Measurements from ENCODE around the gene AATK. TPM values are rescaled to one million over a fixed set of nuclear protein-coding genes. Genes with fewer than 3 reads are reported as not detected.

AATK gene
- total RNA-seq, 2 donors from 2014 or later: 29.1 to 42.2 TPM

GRCh38 chr17:81182596-81182995, 16.6 kb upstream of the AATK start:
- 17 to 88% methylated on average over 1 to 5 of the region's 5 CpGs for WGBS, 2 donors
- TF ChIP-seq POLR2A (IDR thresholded peaks at IDR 0.05): no peak
- TF ChIP-seq, protein P1, sequence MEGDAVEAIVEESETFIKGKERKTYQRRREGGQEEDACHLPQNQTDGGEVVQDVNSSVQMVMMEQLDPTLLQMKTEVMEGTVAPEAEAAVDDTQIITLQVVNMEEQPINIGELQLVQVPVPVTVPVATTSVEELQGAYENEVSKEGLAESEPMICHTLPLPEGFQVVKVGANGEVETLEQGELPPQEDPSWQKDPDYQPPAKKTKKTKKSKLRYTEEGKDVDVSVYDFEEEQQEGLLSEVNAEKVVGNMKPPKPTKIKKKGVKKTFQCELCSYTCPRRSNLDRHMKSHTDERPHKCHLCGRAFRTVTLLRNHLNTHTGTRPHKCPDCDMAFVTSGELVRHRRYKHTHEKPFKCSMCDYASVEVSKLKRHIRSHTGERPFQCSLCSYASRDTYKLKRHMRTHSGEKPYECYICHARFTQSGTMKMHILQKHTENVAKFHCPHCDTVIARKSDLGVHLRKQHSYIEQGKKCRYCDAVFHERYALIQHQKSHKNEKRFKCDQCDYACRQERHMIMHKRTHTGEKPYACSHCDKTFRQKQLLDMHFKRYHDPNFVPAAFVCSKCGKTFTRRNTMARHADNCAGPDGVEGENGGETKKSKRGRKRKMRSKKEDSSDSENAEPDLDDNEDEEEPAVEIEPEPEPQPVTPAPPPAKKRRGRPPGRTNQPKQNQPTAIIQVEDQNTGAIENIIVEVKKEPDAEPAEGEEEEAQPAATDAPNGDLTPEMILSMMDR (IDR thresholded peaks at IDR 0.05): no peak
- DNase-seq: no peak
- no peak for ATAC-seq
- Histone ChIP-seq H3K4me3 (no peak overlapping the region), H3K27me3 (no peaks in the 10 kb centered on the region), H3K36me3 (replicated peaks in 1 of 2; ENCODE audit: insufficient read depth in 1 of 2, low read depth in 2 of 2) (no peaks in the 10 kb centered on the region), H3K4me1 (no peaks in the 10 kb centered on the region), H3K9me3 (no peaks in the 10 kb centered on the region), H3K27ac (no peak overlapping the region)
- intact Hi-C loops (cut with DNase I): no loop called here

DNA sequence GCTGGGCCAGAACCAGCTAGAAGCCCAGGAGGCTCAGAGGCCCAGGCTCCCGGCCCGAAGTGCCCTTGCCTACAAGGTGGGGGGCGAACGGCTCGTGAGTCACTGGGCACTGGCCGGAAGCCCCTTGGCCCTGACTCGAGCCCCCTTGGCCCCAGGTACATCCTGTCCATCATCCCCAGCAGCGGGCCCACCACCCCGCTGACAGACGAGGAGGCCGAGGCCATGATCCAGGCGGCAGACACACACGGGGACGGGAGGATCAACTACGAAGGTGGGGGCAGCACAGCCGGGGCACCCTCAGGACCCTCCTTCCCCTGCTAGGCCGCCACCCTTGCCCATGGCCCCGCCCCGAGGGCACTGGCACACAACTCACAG, 15.8 kb upstream of the AATK start:
- Histone ChIP-seq H3K36me3 (replicated peaks in 1 of 2; ENCODE audit: insufficient read depth in 1 of 2, low read depth in 2 of 2) (no peaks in the 10 kb centered on the region), H3K9me3 (no peaks in the 10 kb centered on the region), H3K27me3 (no peaks in the 10 kb centered on the region), H3K27ac (no peak overlapping the region), H3K4me3 (no peak overlapping the region), H3K4me1 (no peaks in the 10 kb centered on the region)
- ATAC-seq (no peak), DNase-seq (no peak)
- WGBS, 2 donors: 96% methylated on average over 19 of the region's 19 CpGs; no CpG with 5 or more reads in 1 of the 2 donors
- TF ChIP-seq POLR2A (IDR thresholded peaks at IDR 0.05): no peak
- TF ChIP-seq, protein P1 (IDR thresholded peaks at IDR 0.05): no peak
- intact Hi-C loops (cut with DNase I): no loop called here

GRCh38 chr17:81180836-81181810, 15.1 kb upstream of the AATK start:
- no peak for ATAC-seq
- Histone ChIP-seq H3K36me3 (replicated peaks in 1 of 2; ENCODE audit: insufficient read depth in 1 of 2, low read depth in 2 of 2) (no peaks in the 10 kb centered on the region), H3K9me3 (no peaks in the 10 kb centered on the region), H3K4me3 (no peak overlapping the region), H3K4me1 (no peaks in the 10 kb centered on the region), H3K27ac (no peak overlapping the region), H3K27me3 (no peaks in the 10 kb centered on the region)
- TF ChIP-seq POLR2A (IDR thresholded peaks at IDR 0.05): no peak
- TF ChIP-seq, protein P1 (IDR thresholded peaks at IDR 0.05): no peak
- 81 to 83% methylated on average over 31 to 42 of the region's 49 CpGs for WGBS, 2 donors
- intact Hi-C loops (cut with DNase I): no loop called here
- DNase-seq: no peak

GRCh38 chr17:81179861-81180260, 13.8 kb upstream of the AATK start:
- ATAC-seq (no peak), DNase-seq (no peak)
- intact Hi-C loops (cut with DNase I): no loop called here
- WGBS, 2 donors: 78 to 81% methylated on average over 8 of the region's 12 CpGs
- Histone ChIP-seq H3K4me1 (no peaks in the 10 kb centered on the region), H3K36me3 (replicated peaks in 1 of 2; ENCODE audit: insufficient read depth in 1 of 2, low read depth in 2 of 2) (no peaks in the 10 kb centered on the region), H3K4me3 (no peak overlapping the region), H3K27ac (no peak overlapping the region), H3K27me3 (no peaks in the 10 kb centered on the region), H3K9me3 (no peaks in the 10 kb centered on the region)
- TF ChIP-seq, protein P1 (IDR thresholded peaks at IDR 0.05): no peak

GRCh38 chr17:81179220-81179619, 13.2 kb upstream of the AATK start:
- H3K9me3 ChIP-seq: no peaks in the 10 kb centered on the region
- TF ChIP-seq POLR2A (IDR thresholded peaks at IDR 0.05): no peak
- TF ChIP-seq, protein P1 (IDR thresholded peaks at IDR 0.05): no peak
- H3K4me1 ChIP-seq: no peaks in the 10 kb centered on the region
- DNase-seq (no peak), ATAC-seq (no peak)
- WGBS, 2 donors: 65 to 67% methylated on average over 5 to 6 of the region's 9 CpGs
- H3K4me3 ChIP-seq: no peak overlapping the region
- no peaks in the 10 kb centered on the region for H3K36me3 ChIP-seq (replicated peaks in 1 of 2; ENCODE audit: insufficient read depth in 1 of 2, low read depth in 2 of 2)
- intact Hi-C loops (cut with DNase I): no loop called here
- H3K27me3 ChIP-seq: no peaks in the 10 kb centered on the region
- H3K27ac ChIP-seq: no peak overlapping the region
